ENCODE results near the gene FARP1. TPM values are rescaled to one million over a fixed set of nuclear protein-coding genes. Genes with fewer than 3 reads are reported as not detected.

The FARP1 gene
- total and polyA plus RNA-seq, 2 of the 8 experiments (the other 6 are each of a cell fraction or from before 2014, with no cell fraction given) = 24.7 to 104 TPM

- no peak for TF ChIP-seq CTCF (IDR thresholded peaks at IDR 0.05; ENCODE audit: control extremely low read depth in 1 of 3, insufficient read depth in 1 of 3, low read depth in 1 of 3, low read length in 3 of 3)
Measured at GRCh38 chr13:98447130-98447529, 304.2 kb downstream of the FARP1 start (continued).

Measured in H1 (cell line).